ENCODE results near the gene TMEM223. TPM values are rescaled to one million over a fixed set of nuclear protein-coding genes. Genes with fewer than 3 reads are reported as not detected.

TMEM223 gene
- total RNA-seq, 1 experiment from 2014 or later, result 22.2 TPM

DNA sequence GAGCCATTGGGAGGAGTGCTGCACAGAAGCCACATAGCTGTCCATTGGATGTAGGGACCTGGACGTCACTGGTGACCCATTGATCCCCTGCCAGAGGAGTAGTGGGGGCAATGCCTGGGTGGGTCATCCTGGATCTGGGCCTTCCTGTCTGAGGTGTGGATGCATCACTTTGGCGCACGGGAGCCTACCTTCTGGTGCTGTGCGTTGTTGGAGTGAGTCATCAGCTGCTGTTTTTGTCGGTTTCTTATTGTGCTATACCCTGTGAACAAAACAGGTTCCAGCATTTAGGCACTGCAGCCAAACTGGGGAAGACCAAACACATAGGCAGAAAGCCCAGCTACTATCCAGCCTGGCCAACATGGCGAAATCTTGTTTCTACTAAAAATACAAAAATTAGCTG, 17.4 kb downstream of the TMEM223 start:
- peak overlapping the region in 1 of 3 experiments; percentile 83; a peak in 2 of 7 replicates for H3K27ac Mint-ChIP-seq
- H4K20me1 ChIP-seq (ENCODE audit: control insufficient read depth, insufficient read depth, insufficient read length), result no peaks in the 10 kb centered on the region
- H3K9ac ChIP-seq (ENCODE audit: extremely low read depth, insufficient read length, low read length), result no peak overlapping the region
- H2AK5ac ChIP-seq (ENCODE audit: insufficient read length, low read length), result no peak overlapping the region
- H2BK12ac ChIP-seq (ENCODE audit: insufficient read length, low read depth, low read length), result no peak overlapping the region
- H2BK20ac ChIP-seq (ENCODE audit: low read depth, low read length, poor library complexity, severe bottlenecking), result no peak overlapping the region
- H3K36me3 Mint-ChIP-seq (ENCODE audit: insufficient read depth in 1 of 3, low read depth in 3 of 3), result peaks cover 29 to 50% (median 46%) of the 10 kb centered on the region in 3 experiments
- DNase-seq, result no peak
- no peaks in the 10 kb centered on the region for H3K27me3 ChIP-seq (ENCODE audit: insufficient read depth, low read length)
- no peak overlapping the region for H2BK15ac ChIP-seq (ENCODE audit: low read depth, low read length)
- no peak overlapping the region for H3K27ac ChIP-seq (ENCODE audit: insufficient read length, low read depth, low read length)
- no peak overlapping the region for H3K23ac ChIP-seq (ENCODE audit: insufficient read length, low read depth, low read length)
- H3K18ac ChIP-seq (ENCODE audit: insufficient read length, low read depth, low read length), result no peak overlapping the region
- no peaks in the 10 kb centered on the region for H3K9me3 ChIP-seq (ENCODE audit: control insufficient read depth, low read depth, low read length)
- peaks cover 6% of the 10 kb centered on the region for H3K23me2 ChIP-seq (ENCODE audit: insufficient read length, low read depth, low read length, poor library complexity, severe bottlenecking)
- H3K79me2 ChIP-seq (ENCODE audit: insufficient read depth, low read length), result peaks cover 3% of the 10 kb centered on the region; the same call in 1 of the 2 replicates
- H3T11ph ChIP-seq (ENCODE audit: low read length), result no peak overlapping the region
- no peak overlapping the region for H3K4me2 ChIP-seq (ENCODE audit: insufficient read depth, insufficient read length, low read length)
- H3K14ac ChIP-seq (ENCODE audit: insufficient read depth, low read length), result no peak overlapping the region
- TF ChIP-seq, protein P1, sequence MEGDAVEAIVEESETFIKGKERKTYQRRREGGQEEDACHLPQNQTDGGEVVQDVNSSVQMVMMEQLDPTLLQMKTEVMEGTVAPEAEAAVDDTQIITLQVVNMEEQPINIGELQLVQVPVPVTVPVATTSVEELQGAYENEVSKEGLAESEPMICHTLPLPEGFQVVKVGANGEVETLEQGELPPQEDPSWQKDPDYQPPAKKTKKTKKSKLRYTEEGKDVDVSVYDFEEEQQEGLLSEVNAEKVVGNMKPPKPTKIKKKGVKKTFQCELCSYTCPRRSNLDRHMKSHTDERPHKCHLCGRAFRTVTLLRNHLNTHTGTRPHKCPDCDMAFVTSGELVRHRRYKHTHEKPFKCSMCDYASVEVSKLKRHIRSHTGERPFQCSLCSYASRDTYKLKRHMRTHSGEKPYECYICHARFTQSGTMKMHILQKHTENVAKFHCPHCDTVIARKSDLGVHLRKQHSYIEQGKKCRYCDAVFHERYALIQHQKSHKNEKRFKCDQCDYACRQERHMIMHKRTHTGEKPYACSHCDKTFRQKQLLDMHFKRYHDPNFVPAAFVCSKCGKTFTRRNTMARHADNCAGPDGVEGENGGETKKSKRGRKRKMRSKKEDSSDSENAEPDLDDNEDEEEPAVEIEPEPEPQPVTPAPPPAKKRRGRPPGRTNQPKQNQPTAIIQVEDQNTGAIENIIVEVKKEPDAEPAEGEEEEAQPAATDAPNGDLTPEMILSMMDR (conservative IDR thresholded peaks at IDR 0.05), result no peak
- H2BK120ac ChIP-seq (ENCODE audit: low read depth, low read length, poor library complexity, severe bottlenecking), result no peak overlapping the region
- H4K91ac ChIP-seq (ENCODE audit: insufficient read length, low read depth, low read length), result no peak overlapping the region
- WGBS (ENCODE audit: extremely low coverage, insufficient read length, low lambda C conversion rate), result no CpG with 5 or more reads among the region's 6 CpGs
- no peaks in the 10 kb centered on the region for H3K4me1 ChIP-seq (ENCODE audit: insufficient read depth, low read length)
- no peak overlapping the region; a peak in 1 of 5 replicates for H3K4me3 Mint-ChIP-seq
- H3K79me1 ChIP-seq (ENCODE audit: insufficient read depth, low read depth, low read length, poor library complexity, severe bottlenecking), result no peaks in the 10 kb centered on the region
- H2BK5ac ChIP-seq (ENCODE audit: insufficient read length, low read length), result no peak overlapping the region
- H3K4me1 Mint-ChIP-seq, result peaks cover 15 to 19% of the 10 kb centered on the region in 2 experiments
- no peaks in the 10 kb centered on the region for H3K27me3 Mint-ChIP-seq (ENCODE audit: low read depth)
- no peak overlapping the region for H3K56ac ChIP-seq (ENCODE audit: insufficient read length, low read depth, low read length)
- H3K9me3 Mint-ChIP-seq, result no peaks in the 10 kb centered on the region; a peak in 1 of 5 replicates
- no peak overlapping the region for H2AFZ ChIP-seq (ENCODE audit: low read length)
- no peak overlapping the region for H4K5ac ChIP-seq (ENCODE audit: insufficient read length, low read depth, low read length)
- H4K8ac ChIP-seq (replicated peaks; ENCODE audit: insufficient read length, low read depth, low read length), result no peak overlapping the region
- no peak overlapping the region for H3K4ac ChIP-seq (ENCODE audit: low read depth, low read length)

All from H9 (cell line).